NOMO-1 treated with dmso at 0.1 percent for 144 hours (cell line): ENCODE results near the gene NPC2.
"Not testable (repeated sequence)": the region's sequence is repeated elsewhere in the genome, so short reads cannot be mapped to it uniquely, and the experiment has no call there.

Source experiments
- DNase-seq: peaks from one replicate; lab custom pipeline; 2025; ENCODE audit not compliant: unreplicated experiment; lab: John Stamatoyannopoulos, UW

The NPC2 gene

DNA sequence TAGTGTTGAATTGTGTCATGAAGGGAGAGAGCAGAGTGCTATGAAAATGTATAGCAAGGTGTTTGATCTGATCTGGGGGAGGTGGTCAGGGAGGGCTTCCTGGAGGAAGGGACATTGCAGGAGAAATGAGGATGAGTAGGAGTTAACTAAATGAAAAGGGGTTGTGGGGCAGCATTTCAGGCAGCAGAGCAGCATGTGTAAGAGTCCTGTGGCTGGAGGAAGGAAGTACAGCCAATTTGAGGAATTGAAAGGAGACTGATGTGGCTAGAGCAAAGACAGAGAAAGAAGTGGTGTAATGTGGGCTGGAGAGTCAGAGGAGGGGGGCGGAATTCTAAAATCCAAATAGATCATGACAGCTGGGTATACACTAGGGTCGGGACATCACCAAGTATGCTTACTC, 20.5 kb downstream of the NPC2 start:
- DNase-seq: no peak

DNA sequence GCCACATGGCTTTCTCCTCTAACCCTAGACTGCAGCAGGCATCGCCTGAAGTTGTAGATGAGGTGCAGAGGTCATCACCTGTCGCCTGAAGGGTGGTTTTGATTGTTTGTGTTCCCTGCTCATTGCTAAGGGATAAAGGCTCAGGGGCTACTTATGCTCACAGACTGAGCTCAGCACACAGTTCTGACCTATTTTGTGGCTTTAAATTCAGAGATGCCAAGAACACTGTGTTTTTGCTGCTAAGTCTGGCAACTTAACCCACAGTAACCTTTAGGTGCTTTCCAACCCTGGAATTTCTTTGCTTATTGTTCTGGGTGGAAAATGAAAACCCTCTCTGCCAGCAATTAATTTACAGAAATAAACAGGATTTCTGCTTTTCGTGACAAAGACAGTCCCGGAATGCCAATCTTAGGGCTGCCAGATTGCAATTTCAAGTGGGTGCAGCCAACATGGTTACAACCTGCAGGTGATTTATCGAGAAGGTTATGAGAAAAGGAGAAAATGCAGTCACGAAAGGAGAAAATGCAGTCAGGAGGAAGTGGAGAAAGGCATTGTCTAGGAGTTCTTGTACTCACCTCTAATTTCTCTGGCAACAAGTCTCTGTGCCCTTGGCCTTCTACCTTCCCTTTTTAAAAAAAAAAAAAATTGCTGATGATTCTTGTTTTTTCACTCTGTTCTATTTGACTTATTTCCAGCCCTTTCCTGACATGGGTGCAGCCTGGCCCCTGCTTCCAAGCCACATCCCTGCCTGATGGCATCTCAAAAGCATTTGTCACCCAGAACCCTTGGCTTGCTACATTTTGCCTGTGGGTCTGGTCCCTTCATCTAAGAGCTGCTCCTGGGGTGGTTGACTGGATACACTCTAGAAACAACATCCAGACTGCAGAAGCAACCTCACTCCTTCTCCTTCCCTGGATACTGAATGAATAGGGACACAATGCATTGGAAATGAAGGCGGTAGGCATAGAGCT, 23.3 kb downstream of the NPC2 start:
- DNase-seq: no peak

DNA sequence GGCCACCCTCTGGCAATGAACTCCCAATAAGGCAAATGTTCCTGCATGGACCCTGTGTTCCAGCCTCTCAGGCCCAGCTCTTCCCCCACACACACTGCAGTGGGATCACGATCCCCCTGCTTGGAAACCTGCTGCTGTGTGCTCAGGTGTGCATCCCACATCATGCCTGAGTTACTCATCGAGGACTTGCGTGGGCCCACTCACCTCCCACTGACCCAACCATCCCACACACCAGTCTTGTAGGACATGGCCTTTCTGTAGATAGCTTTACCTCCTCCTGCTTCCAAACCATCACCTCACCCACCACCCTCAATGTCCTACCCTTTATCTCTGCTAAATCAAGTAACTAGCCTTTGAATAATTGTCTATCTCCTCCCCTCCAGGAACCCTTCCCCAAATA, 24.6 kb downstream of the NPC2 start:
- DNase-seq: no peak

DNA sequence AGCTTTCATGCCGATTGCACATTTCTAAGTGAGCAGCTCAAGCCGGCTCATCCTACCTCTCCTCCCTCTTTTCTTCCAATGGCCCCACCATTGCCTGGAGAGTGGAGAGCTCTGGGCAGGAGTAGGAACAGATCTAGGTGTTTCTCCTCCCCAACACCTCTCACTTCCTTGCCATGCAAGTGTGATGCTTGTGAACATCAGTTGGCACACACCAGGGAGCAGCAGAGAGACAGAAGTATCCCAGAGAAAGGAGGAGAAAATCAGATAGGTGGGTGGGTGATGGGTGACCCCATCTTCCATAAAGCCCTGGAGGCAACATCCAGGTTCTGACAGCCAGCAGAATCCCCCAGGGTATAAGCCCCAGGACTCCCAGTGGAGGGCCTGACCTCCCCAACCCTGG, 27.8 kb downstream of the NPC2 start:
- DNase-seq: no peak

DNA sequence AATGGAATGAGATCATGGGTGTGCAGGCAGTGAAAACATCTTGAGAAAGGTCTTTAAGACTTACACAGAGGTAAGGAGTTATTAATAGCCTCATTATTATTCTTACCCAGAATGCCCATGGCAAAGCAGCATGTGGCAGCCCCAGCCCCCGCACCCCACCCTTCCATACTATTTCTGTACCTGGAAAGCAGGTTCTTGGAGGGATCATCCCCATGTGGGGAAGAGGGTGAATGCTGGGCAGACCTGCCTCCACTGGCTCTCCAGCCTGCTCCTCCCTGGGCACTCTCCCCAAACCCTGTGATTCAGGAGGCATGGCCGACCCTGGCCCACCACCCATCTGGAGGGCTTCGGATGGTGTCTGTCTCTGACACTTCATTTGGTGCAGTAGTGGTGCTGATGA, 28.3 kb downstream of the NPC2 start:
- no peak for DNase-seq

DNA sequence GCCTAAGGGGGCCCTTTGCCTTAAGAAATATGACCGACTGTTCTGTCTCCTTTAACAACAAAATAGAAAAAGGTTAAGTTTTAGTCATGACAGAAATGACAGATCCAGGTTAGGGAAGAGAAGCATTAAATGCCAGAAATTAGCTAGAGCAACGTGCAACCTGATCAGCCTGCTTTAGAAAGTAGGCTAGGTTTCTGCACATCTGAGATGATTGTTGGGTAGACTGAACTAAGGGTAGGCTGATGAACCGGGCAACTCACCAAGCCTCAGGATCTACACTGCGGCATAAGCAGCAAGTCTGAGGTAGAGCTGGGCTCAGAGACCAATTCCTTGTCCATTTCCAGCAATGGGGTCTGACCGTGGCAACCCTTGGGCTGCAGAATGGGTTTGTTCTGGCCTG, 29.4 kb downstream of the NPC2 start:
- no peak for DNase-seq

DNA sequence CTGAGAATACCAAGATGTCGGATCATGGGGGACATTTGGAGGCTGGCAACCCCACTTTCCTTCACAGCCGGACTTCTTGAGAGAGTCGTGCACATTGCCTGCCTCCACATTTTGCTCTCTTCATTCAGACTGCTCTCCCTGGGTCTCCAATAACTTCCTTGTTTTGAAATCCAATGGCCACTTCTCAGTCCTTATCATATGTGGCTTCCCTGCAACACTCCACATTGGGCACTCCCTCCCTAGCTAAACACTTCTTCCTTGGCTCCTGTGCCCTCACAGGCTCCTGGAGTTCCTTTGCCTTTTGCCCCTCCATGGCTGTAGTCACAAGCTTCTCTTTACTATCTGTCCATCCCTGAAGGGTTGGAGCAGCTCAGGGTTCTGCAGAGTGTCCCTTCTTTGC, 30.1 kb downstream of the NPC2 start:
- DNase-seq: no peak

DNA sequence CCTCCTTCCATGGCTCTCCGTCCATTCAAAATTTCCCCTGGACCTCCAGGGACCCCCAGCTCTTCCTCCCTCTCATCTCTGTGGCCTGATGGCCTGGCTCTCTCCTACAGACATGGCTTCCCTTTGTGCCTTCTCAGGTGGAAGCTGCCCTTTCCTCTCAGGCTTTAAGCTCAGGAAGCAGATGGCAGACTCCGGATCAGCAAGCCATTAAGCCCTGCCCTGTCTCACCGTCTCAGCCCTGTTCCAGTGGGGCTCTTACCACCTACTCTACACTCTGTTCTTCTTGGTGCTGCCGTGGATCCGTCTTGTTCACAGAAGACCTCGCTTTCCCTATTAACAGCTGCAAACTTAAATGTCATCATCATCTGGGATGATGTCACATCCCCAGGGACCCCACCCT, 33.1 kb downstream of the NPC2 start:
- no peak for DNase-seq

DNA sequence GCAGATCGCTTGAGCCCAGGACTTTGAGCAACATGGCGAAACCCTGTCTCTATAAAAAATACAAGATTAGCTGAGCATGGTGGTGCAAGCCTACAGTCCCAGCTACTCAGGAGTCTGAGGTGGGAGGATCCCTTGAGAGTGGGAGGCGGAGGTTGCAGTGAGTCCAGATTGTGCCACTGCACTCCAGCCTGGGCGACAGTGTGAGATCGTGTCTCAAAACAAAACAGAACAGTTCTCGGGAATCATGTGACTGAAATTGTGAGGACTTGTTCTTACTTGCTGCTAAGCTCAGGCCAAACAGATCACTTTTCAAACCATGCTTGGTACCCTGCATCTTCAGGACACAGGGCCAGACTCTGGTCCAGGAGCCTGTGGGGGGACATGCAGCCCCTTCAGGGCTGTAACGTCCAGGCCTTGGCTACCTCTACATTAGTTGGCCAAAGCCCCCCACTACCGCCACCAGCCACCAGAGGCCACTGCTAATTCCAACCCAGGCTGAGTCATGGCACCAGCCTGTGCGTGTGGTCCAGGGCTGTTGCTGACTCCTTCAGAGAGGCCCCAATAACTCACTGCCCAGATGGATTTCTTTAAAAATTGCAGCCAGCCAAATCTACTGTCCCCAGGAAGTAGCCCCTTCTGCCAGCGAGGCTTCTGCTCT, 33.7 kb downstream of the NPC2 start:
- no peak for DNase-seq

DNA sequence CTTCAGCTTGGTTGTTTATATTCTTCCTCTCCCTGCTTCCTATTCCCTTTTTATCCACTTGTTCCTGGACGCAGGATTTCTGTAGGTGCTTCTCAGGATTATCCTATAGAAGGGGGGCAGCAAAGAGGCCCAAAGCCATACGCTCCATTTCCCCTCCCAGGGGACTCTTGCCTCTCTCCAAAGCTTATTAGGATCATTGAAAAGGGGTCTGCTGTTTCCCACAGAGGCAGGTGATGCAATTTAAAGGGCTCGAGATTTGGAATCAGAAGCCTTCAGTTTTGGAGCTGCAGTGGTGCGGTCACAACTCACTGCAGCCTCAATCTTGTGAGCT, 35.6 kb downstream of the NPC2 start:
- no peak for DNase-seq

DNA sequence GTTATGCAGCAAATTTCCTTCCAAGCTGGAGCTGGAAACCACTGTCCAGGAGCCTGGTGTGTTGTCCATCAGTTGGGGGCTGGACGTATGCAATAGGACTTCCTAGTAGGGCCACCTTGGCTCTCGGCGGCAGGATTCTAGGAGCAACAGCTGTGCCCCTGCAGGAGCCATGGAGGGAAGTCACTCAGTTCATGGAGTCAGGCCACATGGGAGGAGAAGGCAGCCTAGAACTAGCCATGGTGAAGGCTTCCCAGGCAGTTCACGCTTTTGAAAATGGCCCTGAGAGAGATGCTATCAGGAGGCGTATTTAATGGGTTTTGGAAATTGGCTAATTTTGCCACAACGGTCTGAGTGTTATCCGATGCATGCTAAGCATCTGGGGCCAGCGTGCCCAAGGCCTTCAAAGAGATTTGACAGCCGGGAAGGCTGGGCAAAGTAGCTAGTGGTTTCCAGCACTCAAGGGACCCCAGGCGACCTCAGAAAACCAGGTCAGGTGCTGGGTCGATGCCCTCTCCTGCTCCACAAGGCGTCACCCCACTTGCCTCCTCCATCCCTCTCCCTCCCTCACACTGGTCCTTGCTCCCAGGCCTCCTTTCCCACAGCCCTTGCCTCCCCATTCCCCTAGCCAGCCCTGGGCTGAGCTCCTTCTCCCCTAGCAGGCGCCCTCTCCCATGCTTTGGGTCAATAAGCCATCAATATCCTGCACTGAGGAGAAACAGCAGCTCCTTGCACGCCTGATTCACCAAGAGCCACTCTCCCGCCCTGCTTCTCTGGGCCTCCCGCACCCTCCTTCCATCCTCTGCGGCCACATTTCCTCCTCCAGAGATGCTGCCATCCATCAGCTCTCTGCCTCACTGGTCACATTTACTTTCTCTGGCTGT, 36.2 kb downstream of the NPC2 start:
- no peak for DNase-seq

DNA sequence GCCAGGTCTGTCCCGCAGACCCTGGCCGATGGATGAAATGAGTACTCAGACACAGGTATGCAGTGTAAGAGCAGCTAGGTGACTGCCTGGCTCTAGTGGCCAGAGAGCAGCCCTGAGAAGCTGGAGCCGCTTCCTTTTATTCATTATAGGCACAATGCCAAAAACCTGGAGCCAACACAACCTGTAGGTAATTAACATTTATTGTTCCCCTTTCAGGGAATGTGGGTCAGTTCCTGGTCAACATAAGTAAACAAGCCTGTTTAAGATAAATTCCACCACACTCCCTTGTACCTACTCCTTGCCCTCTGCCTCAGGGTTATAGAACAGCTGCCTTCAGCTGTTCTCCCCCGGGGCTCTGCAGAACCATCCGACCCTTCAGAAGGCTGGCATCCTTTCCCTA, 38.7 kb downstream of the NPC2 start:
- DNase-seq: not testable (repeated sequence)

DNA sequence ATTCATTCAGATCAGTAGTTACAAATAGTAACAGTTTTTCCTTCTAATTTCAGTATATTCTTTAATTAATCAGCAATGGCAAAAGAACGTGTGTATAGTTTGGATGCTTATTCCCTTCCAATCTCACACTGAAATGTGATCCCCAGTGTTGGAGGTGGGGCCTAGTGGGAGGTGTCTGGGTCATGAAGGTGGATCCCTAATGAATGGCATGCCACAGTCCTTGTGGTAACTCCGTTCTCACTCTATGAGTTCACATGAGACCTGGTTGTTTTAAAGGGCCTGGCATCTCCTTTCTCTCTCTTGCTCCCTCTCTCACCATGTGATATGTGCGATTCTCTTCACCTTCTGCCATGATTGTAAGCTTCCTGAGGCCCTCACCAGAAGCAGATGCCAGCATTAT, 48.2 kb downstream of the NPC2 start:
- no peak for DNase-seq

DNA sequence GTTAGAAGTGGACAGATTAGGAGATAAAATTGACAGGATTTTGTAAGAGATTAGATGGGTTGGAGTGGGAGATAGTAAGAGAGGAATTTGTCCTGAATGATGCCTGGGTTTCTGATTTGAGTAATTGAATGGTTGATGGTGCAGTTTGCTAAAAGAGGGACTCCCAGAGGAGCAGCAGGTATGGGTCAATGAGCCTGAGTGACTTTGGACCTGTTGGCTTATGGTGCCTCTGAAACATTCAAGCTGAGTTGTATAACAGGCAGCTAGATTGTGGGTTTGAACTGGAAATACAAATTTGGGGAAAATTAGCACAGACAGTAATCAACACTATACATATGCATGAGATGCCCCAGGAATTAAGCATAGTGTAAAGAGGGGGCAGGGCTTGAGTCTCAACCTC, 50.3 kb downstream of the NPC2 start:
- DNase-seq: no peak

DNA sequence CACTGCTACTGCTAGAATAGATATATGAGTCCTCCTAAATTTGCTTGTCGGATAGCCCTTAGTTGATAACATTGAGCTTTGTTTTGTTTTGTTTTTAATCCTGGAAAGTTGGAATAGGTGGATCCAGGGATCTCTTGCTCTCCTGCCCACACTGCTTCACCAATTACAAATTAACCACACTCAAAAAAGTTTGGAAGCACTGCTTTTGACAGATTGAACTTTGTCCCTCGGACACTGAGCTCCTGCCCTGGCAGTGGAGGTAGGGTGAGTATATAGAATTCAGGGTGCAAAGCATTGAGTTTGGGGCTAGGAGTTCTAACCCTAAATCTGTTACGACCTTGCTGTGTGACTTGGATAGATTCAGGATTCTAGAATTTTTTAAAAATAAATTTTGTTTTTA, 52.0 kb downstream of the NPC2 start:
- no peak for DNase-seq

DNA sequence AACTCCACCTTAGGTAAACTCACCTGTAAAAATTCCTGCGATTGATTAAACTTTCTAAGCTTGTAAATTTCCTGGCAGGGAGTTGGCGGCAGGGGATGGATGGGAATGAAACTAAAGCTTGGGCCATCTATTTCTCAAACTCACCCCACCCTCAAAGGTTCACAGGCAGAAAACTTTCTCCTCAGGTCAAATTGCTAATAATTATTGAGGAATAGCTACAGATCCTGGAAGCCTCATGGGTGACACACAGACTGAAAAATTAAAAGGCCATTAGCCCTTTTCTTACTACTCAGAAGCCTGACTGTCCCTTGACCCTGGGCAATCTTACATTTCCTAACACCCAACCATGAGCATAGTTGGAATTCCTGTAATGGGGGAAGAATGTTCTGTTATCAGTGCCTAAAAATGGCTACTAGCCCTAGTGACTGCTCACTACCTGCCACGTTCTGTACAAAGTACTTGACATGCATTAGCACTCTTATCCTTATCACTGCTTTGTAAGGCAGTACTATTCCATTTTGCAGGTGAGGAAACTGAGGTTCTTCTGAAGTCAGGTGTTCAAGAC, 54.7 kb downstream of the NPC2 start:
- no peak for DNase-seq

DNA sequence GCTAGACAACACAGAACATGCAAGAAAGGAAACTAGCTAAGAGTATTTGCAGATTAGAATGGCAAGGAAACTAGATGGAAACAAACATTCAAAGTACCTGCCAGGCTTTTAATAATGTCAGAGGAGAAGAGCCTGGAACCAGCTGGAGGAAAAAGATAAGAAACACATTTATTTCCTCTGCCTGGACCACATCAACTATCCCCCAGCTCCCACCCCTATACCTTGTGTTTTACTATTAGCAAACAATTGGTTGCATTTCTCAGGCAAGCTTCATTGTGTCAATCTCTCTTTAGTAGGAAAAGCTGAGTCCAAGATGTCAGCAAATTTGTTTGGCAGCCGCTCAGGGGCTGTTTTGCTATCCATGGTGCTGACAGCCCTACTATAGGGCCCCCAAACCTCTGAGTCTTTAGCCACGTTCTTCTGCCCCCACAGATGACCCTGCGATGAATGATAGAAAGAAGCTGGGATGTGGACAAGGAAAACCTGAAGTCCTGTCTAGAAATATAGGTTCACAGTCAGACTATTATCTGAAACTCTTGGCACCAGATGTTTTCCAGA, 55.5 kb downstream of the NPC2 start:
- no peak for DNase-seq

DNA sequence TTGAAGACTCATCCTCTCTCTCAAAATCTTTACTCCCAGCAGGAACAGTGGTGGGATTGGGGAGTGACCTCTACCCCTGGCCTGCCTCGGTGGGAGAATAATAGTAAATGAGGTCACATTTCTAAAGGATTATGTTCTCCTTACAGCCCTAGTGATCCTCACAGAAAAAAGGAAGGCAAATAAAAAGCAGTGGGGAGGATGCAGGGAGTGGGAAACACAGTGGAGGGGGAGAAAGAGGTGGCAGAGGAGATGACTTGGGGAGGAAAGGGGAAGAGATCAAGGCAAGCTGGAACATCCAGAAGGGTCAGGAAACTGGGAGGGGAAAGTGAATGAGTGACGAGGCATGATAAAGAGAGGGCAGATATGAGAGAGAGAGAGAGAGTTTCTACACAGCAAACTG, 58.8 kb downstream of the NPC2 start:
- DNase-seq: no peak

DNA sequence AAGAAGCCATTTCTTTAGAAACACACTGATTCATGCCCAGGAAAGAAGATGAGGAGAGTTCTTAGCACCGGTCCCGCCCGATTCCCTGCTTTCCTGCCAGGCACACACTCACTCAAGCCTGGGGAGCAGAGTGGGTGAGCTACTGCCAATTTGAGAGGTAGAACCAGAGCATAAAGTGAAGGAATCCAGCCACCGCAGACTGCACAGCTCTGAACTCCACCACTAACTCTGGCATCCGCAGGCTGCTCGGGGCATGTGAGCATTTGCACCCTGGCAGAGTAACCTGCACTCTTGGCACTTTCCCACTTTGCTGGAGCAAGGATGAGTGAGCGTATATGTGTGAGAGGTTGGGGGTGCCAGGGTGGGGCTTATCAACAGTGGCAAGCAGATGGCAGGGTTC, 63.1 kb downstream of the NPC2 start:
- no peak for DNase-seq
